NB4 (cell line): Measurements from ENCODE around the gene CEBPB.

Experiments
- DNase-seq: peaks from one replicate; pipeline ENCODE4 v3.0.0; 2010; ENCODE audit warnings: low read depth
- H3K4me3 ChIP-seq: one replicate; pipeline ENCODE4 v1.5.1; 2011; ENCODE audit warnings: mild to moderate bottlenecking, low read depth, low read length, moderate library complexity
- CTCF ChIP-seq: IDR thresholded peaks from one replicate; pipeline ENCODE4 v1.5.1; 2012; ENCODE audit warnings: low read depth, low read length
- MAX ChIP-seq: IDR thresholded peaks from 2 replicates; pipeline ENCODE4 v1.6.1; 2011; ENCODE audit warnings: low read depth, low read length
- MYC ChIP-seq: IDR thresholded peaks from 2 replicates; pipeline ENCODE4 v1.6.1; 2011; ENCODE audit warnings: low read depth, low read length
- POLR2A ChIP-seq: IDR thresholded peaks from 2 replicates; pipeline ENCODE4 v1.6.1; 2011; ENCODE audit warnings: mild to moderate bottlenecking; ENCODE audit not compliant: insufficient read length; ENCODE audit errors: extremely low read depth

Gene CEBPB

GRCh38 chr20:50219600-50219999 is 29.0 kb downstream of the CEBPB start:
- TF ChIP-seq MYC (no peak), POLR2A (no peak), MAX (no peak), CTCF (no peak)
- no peak for DNase-seq
- no peak overlapping the region for H3K4me3 ChIP-seq

GRCh38 chr20:50220093-50220893 is 29.7 kb downstream of the CEBPB start:
- no peak for DNase-seq
- TF ChIP-seq MYC: no peak
- TF ChIP-seq CTCF: no peak
- no peak for TF ChIP-seq MAX
- no peak for TF ChIP-seq POLR2A
- H3K4me3 ChIP-seq: no peak overlapping the region

- no peak for TF ChIP-seq MYC
- TF ChIP-seq CTCF: no peak
- no peak for TF ChIP-seq MAX
- no peak for TF ChIP-seq POLR2A
- no peak for DNase-seq
These were observed 30.3 kb downstream of the CEBPB start for GRCh38 chr20:50220894-50221365.

GRCh38 chr20:50221501-50222308 is 31.1 kb downstream of the CEBPB start:
- DNase-seq: peak; percentile 95
- TF ChIP-seq CTCF (peak; percentile 6), MAX (peak; percentile 74), MYC (peak; percentile 84), POLR2A (no peak)

More at GRCh38 chr20:50220894-50221365, 30.3 kb downstream of the CEBPB start:
- no peak overlapping the region for H3K4me3 ChIP-seq

GRCh38 chr20:50222309-50223038 is 31.8 kb downstream of the CEBPB start:
- no peak for TF ChIP-seq POLR2A
- no peak for TF ChIP-seq CTCF
- no peak for TF ChIP-seq MYC
- TF ChIP-seq MAX: no peak
- no peak for DNase-seq
- no peak overlapping the region for H3K4me3 ChIP-seq

More at GRCh38 chr20:50221501-50222308, 31.1 kb downstream of the CEBPB start:
- H3K4me3 ChIP-seq: peak overlapping the region; percentile 12
